Fibroblast of pulmonary artery (primary cell): ENCODE measurements around the gene CUX1.

Experiments
- DNase-seq: peaks from one replicate; pipeline ENCODE4 v3.0.0-alpha.2; 2010; ENCODE audit warnings: low read depth
- H3K4me3 ChIP-seq: replicated peaks from 2 replicates; pipeline ENCODE4 v1.5.1; 2011; ENCODE audit warnings: low read depth, mild to moderate bottlenecking, control low read depth, low read length, moderate library complexity
- TF ChIP-seq, protein P1 (sequence below): IDR thresholded peaks from 2 replicates; pipeline ENCODE4 v1.5.1; 2011; ENCODE audit warnings: mild to moderate bottlenecking, control low read depth, low read length, inconsistent platforms; ENCODE audit errors: missing control alignments

The CUX1 gene

GRCh38 chr7:101869026-101869900 lies 51.8 kb downstream of the CUX1 start:
- no peak overlapping the region for H3K4me3 ChIP-seq
- TF ChIP-seq, protein P1, sequence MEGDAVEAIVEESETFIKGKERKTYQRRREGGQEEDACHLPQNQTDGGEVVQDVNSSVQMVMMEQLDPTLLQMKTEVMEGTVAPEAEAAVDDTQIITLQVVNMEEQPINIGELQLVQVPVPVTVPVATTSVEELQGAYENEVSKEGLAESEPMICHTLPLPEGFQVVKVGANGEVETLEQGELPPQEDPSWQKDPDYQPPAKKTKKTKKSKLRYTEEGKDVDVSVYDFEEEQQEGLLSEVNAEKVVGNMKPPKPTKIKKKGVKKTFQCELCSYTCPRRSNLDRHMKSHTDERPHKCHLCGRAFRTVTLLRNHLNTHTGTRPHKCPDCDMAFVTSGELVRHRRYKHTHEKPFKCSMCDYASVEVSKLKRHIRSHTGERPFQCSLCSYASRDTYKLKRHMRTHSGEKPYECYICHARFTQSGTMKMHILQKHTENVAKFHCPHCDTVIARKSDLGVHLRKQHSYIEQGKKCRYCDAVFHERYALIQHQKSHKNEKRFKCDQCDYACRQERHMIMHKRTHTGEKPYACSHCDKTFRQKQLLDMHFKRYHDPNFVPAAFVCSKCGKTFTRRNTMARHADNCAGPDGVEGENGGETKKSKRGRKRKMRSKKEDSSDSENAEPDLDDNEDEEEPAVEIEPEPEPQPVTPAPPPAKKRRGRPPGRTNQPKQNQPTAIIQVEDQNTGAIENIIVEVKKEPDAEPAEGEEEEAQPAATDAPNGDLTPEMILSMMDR: no peak
- DNase-seq: no peak

- H3K4me3 ChIP-seq: no peak overlapping the region
These were observed 52.5 kb downstream of the CUX1 start for GRCh38 chr7:101869901-101870290.

GRCh38 chr7:101870361-101871062 lies 53.1 kb downstream of the CUX1 start:
- H3K4me3 ChIP-seq: no peak overlapping the region
- TF ChIP-seq, protein P1: no peak
- DNase-seq: no peak

More at GRCh38 chr7:101869901-101870290, 52.5 kb downstream of the CUX1 start:
- no peak for DNase-seq
- TF ChIP-seq, protein P1: no peak

DNA sequence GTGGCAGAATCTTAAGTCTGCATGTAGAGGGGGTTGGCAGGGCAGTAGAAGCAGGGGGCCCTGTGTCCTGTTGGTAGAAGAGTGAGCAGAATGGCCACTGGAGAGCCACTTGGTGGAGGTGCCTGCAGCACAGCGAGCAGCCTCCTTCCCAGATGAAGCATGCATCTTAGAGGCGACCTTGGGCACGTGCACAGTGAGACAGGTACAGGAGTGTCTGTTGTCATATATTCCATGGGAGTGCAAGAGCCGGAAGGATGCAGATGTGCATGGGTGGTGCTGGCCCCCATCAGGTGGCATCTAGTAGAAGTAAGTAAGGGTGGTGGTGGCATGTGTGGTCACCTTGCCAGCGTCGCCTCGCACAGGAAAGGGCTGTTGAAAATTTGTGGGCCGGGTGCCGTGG lies 53.9 kb downstream of the CUX1 start:
- no peak for DNase-seq
- no peak overlapping the region for H3K4me3 ChIP-seq
- TF ChIP-seq, protein P1: no peak

GRCh38 chr7:101874028-101874427 lies 56.6 kb downstream of the CUX1 start:
- DNase-seq: peak; percentile 30
- TF ChIP-seq, protein P1: no peak
- H3K4me3 ChIP-seq: no peak overlapping the region

GRCh38 chr7:101875283-101875846 lies 57.9 kb downstream of the CUX1 start:
- no peak for DNase-seq
- TF ChIP-seq, protein P1: no peak
- no peak overlapping the region for H3K4me3 ChIP-seq
